Measurements from ENCODE around the gene MIAT. TPM values are rescaled to one million over a fixed set of nuclear protein-coding genes. Genes with fewer than 3 reads are reported as not detected.

The MIAT gene
- total RNA-seq, 4 donors from 2014 or later = 0.72 to 7.6 (median 1.1) TPM

GRCh38 chr22:26724414-26724813, 67.0 kb downstream of the MIAT start:
- 90% methylated on average over 6 of the region's 6 CpGs for WGBS
- H3K36me3 ChIP-seq = peaks cover 27% of the 10 kb centered on the region

GRCh38 chr22:26725012-26725676, 67.8 kb downstream of the MIAT start:
- WGBS = 91% methylated on average over 3 of the region's 3 CpGs
- DNase-seq (ENCODE audit: low spot score in 2 of 2) = no peak
- no peaks in the 10 kb centered on the region for H3K27me3 ChIP-seq
- no peak for TF ChIP-seq POLR2AphosphoS5 (IDR thresholded peaks at IDR 0.05)
- TF ChIP-seq POLR2A (IDR thresholded peaks at IDR 0.05) = no peak
- no peak for TF ChIP-seq EP300 (IDR thresholded peaks at IDR 0.05)
- TF ChIP-seq CTCF (IDR thresholded peaks at IDR 0.05) = no peak
- no peaks in the 10 kb centered on the region for H3K9me3 ChIP-seq
- no peak overlapping the region for H3K4me3 ChIP-seq
- H3K4me1 ChIP-seq = no peaks in the 10 kb centered on the region
- H3K36me3 ChIP-seq = peaks cover 27% of the 10 kb centered on the region
- H3K27ac ChIP-seq = no peak overlapping the region

More at GRCh38 chr22:26724414-26724813, 67.0 kb downstream of the MIAT start:
- H3K27me3 ChIP-seq = no peaks in the 10 kb centered on the region
- H3K27ac ChIP-seq = no peak overlapping the region
- TF ChIP-seq EP300 (IDR thresholded peaks at IDR 0.05) = no peak
- no peak for TF ChIP-seq POLR2A (IDR thresholded peaks at IDR 0.05)
- no peak for TF ChIP-seq POLR2AphosphoS5 (IDR thresholded peaks at IDR 0.05)
- no peak for TF ChIP-seq CTCF (IDR thresholded peaks at IDR 0.05)
- DNase-seq (ENCODE audit: low spot score in 2 of 2) = no peak
- no peaks in the 10 kb centered on the region for H3K9me3 ChIP-seq
- H3K4me1 ChIP-seq = no peaks in the 10 kb centered on the region
- no peak overlapping the region for H3K4me3 ChIP-seq

Other genes starting within 250 kb of the MIAT start
- 10 to 100 TPM in 2 of 4 donors, 1 to 10 TPM in 2; 2.7 to 28.0 (median 11.8) TPM for gene ASPHD2, start 228.3 kb upstream of the MIAT start, total RNA-seq
- 100 to 1,000 TPM in 1 of 4 donors, 10 to 100 TPM in 3; 46.5 to 152 (median 62.9) TPM for gene HPS4, start 173.8 kb upstream of the MIAT start, total RNA-seq
- 10 to 100 TPM; 11.2 to 16.3 (median 14.1) TPM for gene SRRD, start 173.7 kb upstream of the MIAT start, total RNA-seq
- 10 to 100 TPM; 35.3 to 46.3 (median 37.5) TPM for gene TFIP11, start 145.1 kb upstream of the MIAT start, total RNA-seq
- 10 to 100 TPM; 44.5 to 59.4 (median 51.9) TPM for gene TPST2, start 67.5 kb upstream of the MIAT start, total RNA-seq
- gene CRYBB1, start 39.6 kb upstream of the MIAT start, total RNA-seq = not detected
- gene CRYBA4, start 35.6 kb upstream of the MIAT start, total RNA-seq = not detected